Measurements from ENCODE around the gene EFCAB6. TPM values are rescaled to one million over a fixed set of nuclear protein-coding genes. Genes with fewer than 3 reads are reported as not detected.

EFCAB6 gene
- total RNA-seq, 4 donors from 2014 or later, result 0.68 to 3.7 (median 0.80) TPM; not detected in 1

DNA sequence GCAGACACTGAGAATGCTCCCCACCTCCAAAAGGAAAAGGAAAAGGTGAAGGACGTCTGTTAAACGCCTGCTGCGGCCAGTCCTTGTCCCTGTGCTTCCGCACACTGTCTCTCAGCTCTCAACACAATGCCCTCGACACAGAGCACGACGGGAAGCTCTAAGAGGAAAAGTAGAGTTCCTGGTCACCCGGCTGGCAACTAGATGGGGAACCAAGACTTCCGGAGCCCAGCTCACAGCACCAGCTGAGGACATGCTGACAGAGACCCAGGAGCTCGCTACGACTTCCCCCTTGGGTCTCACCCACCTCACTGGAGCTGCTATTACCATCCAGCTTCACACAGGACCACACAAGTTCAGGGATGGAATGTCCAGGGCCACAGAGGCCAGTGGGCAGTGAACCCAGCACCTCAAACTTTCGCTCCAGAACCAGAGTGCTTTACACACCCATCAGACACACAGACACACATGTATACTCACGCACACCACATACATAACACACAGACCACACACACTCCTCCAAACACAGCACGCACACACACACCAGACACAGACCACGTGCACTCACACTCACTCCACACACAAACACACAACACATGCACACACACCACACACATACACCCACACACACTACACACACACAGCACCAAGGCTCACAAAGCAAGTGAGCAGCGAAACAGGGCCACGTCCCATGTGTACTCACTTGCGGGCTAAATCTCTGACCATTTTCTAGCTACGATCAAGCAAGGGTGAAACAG is 40.6 kb upstream of the EFCAB6 start:
- intact Hi-C loops (cut with DNase I; ENCODE audit: low total_unique reads), result no loop called here
- Histone ChIP-seq H3K9me3 (no peaks in the 10 kb centered on the region), H3K36me3 (no peaks in the 10 kb centered on the region), H3K27me3 (peaks cover 10% of the 10 kb centered on the region), H3K4me3 (no peak overlapping the region), H3K27ac (no peak overlapping the region), H3K4me1 (no peaks in the 10 kb centered on the region)
- in situ Hi-C loops (cut with MboI; ENCODE audit: low pct_ligation_motif_present in 1 of 4, low pct_unique_long_range_greater_than_20kb in 1 of 4, low sequenced_read_pairs in 3 of 4), result no loop called here
- WGBS, 2 donors (ENCODE audit: low coverage in 1 of 2), result 71 to 74% methylated on average over 4 to 19 of the region's 19 CpGs
- DNase-seq, result no peak
- TF ChIP-seq EP300 (IDR thresholded peaks at IDR 0.05; ENCODE audit: low read depth) (no peak), POLR2A (IDR thresholded peaks at IDR 0.05) (no peak), POLR2AphosphoS5 (IDR thresholded peaks at IDR 0.05) (no peak)
- TF ChIP-seq, protein P1, sequence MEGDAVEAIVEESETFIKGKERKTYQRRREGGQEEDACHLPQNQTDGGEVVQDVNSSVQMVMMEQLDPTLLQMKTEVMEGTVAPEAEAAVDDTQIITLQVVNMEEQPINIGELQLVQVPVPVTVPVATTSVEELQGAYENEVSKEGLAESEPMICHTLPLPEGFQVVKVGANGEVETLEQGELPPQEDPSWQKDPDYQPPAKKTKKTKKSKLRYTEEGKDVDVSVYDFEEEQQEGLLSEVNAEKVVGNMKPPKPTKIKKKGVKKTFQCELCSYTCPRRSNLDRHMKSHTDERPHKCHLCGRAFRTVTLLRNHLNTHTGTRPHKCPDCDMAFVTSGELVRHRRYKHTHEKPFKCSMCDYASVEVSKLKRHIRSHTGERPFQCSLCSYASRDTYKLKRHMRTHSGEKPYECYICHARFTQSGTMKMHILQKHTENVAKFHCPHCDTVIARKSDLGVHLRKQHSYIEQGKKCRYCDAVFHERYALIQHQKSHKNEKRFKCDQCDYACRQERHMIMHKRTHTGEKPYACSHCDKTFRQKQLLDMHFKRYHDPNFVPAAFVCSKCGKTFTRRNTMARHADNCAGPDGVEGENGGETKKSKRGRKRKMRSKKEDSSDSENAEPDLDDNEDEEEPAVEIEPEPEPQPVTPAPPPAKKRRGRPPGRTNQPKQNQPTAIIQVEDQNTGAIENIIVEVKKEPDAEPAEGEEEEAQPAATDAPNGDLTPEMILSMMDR (IDR thresholded peaks at IDR 0.05), result no peak

DNA sequence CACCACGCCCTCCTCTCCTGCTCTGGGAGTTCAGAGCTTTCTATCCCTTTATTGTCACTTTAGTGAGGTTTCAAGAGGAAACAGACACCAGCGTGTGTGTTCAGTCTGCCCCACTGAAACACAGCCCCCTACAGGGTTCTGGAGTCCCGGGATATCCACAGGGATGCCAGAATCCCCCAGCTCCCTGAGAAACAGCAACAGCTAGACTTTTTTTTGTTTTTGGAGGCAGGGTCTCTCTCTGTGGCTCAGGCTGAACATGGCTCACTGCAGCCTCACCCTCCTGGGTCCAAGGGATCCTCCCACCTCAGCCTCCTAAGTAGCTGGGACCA is 39.8 kb upstream of the EFCAB6 start:
- intact Hi-C loops (cut with DNase I; ENCODE audit: low total_unique reads) (no loop called here), in situ Hi-C loops (cut with MboI; ENCODE audit: low pct_ligation_motif_present in 1 of 4, low pct_unique_long_range_greater_than_20kb in 1 of 4, low sequenced_read_pairs in 3 of 4) (no loop called here)
- Histone ChIP-seq H3K9me3 (no peaks in the 10 kb centered on the region), H3K36me3 (no peaks in the 10 kb centered on the region), H3K4me3 (no peak overlapping the region), H3K27ac (no peak overlapping the region), H3K4me1 (no peaks in the 10 kb centered on the region), H3K27me3 (peaks cover 10% of the 10 kb centered on the region)
- no peak for DNase-seq
- TF ChIP-seq POLR2AphosphoS5 (IDR thresholded peaks at IDR 0.05) (no peak), POLR2A (IDR thresholded peaks at IDR 0.05) (no peak), EP300 (IDR thresholded peaks at IDR 0.05; ENCODE audit: low read depth) (no peak)
- TF ChIP-seq, protein P1 (IDR thresholded peaks at IDR 0.05), result no peak
- WGBS, 2 donors (ENCODE audit: low coverage in 1 of 2), result 20 to 40% methylated on average over 1 to 3 of the region's 3 CpGs

GRCh38 chr22:43851058-43851978 is 39.2 kb upstream of the EFCAB6 start:
- Histone ChIP-seq H3K27ac (no peak overlapping the region), H3K27me3 (peaks cover 10% of the 10 kb centered on the region), H3K9me3 (no peaks in the 10 kb centered on the region), H3K36me3 (no peaks in the 10 kb centered on the region), H3K4me3 (no peak overlapping the region), H3K4me1 (no peaks in the 10 kb centered on the region)
- no peak for DNase-seq
- 54 to 60% methylated on average over 2 to 13 of the region's 13 CpGs for WGBS, 2 donors (ENCODE audit: low coverage in 1 of 2)
- intact Hi-C loops (cut with DNase I; ENCODE audit: low total_unique reads), result no loop called here
- TF ChIP-seq, protein P1 (IDR thresholded peaks at IDR 0.05), result no peak
- TF ChIP-seq EP300 (IDR thresholded peaks at IDR 0.05; ENCODE audit: low read depth), result no peak
- TF ChIP-seq POLR2AphosphoS5 (IDR thresholded peaks at IDR 0.05), result no peak
- TF ChIP-seq POLR2A (IDR thresholded peaks at IDR 0.05), result no peak
- in situ Hi-C loops (cut with MboI; ENCODE audit: low pct_ligation_motif_present in 1 of 4, low pct_unique_long_range_greater_than_20kb in 1 of 4, low sequenced_read_pairs in 3 of 4), result no loop called here

DNA sequence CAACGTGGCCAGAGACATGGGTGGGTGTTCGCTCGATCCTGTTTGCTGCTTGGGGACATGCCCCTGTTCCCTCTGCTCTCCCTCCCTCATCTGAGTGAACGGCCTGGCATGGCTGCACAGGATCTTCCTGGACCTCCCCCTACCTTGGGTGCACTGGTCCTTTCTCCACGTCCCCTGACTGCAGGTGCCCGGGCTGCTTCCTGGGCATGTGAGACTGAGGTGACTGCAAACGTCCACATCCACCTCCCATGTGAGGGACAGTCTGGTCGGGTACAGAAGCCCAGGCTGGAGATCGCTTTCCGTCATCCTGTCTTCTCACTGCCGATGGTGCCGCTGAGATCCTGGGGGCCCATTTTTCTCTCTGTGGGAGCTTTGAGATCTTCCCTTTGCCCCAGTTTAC is 38.4 kb upstream of the EFCAB6 start:
- Histone ChIP-seq H3K4me3 (no peak overlapping the region), H3K4me1 (no peaks in the 10 kb centered on the region), H3K27me3 (peaks cover 10% of the 10 kb centered on the region), H3K36me3 (no peaks in the 10 kb centered on the region), H3K9me3 (no peaks in the 10 kb centered on the region), H3K27ac (no peak overlapping the region)
- DNase-seq, result no peak
- intact Hi-C loops (cut with DNase I; ENCODE audit: low total_unique reads) (no loop called here), in situ Hi-C loops (cut with MboI; ENCODE audit: low pct_ligation_motif_present in 1 of 4, low pct_unique_long_range_greater_than_20kb in 1 of 4, low sequenced_read_pairs in 3 of 4) (no loop called here)
- no peak for TF ChIP-seq POLR2A (IDR thresholded peaks at IDR 0.05)
- TF ChIP-seq, protein P1 (IDR thresholded peaks at IDR 0.05), result no peak
- no peak for TF ChIP-seq EP300 (IDR thresholded peaks at IDR 0.05; ENCODE audit: low read depth)
- TF ChIP-seq POLR2AphosphoS5 (IDR thresholded peaks at IDR 0.05), result no peak
- 46 to 72% methylated on average over 7 to 12 of the region's 12 CpGs for WGBS, 2 donors (ENCODE audit: low coverage in 1 of 2)

Measured in transverse colon (tissue), 4 donors.